K562 (cell line): Measurements from ENCODE around the gene RAB31. TPM values are rescaled to one million over a fixed set of nuclear protein-coding genes. Genes with fewer than 3 reads are reported as not detected.
A peak's percentile ranks its signal among the peaks of the same experiment; 100 is the strongest.

Experiments used
- BHLHE40 ChIP-seq: IDR thresholded peaks from 2 replicates; pipeline ENCODE4 v1.6.1; 2011; ENCODE audit warnings: low read length, improper control_type of control experiment
- BRF2 ChIP-seq: IDR thresholded peaks from 3 replicates; pipeline ENCODE4 v1.6.1; 2011; ENCODE audit warnings: borderline replicate concordance, mild to moderate bottlenecking; ENCODE audit not compliant: insufficient read length, insufficient read depth
- NR4A1 ChIP-seq, 2 experiments: fragments of 250-450 bp in 1 of 2; fragments of 450-650 bp in 1 of 2; sonication (Bioruptor Pico) in 1 of 2; IDR thresholded peaks; 2 replicates each; pipeline versions ENCODE4 v1.4.0 to v1.6.1; 2016 to 2020; ENCODE audit warnings: mild to moderate bottlenecking in 2 of 2, missing compliant biosample characterization in 1 of 2, missing genetic modification characterization in 1 of 2, moderate library complexity in 1 of 2
- REST ChIP-seq, 2 experiments: fragments of 450-650 bp; formaldehyde crosslinking in 1 of 2; IDR thresholded peaks; 2 replicates each; pipeline versions ENCODE4 v1.4.0 to v1.6.1; 2014 to 2020; ENCODE audit warnings: mild to moderate bottlenecking in 2 of 2, borderline replicate concordance in 1 of 2, low read depth in 1 of 2
- TBP ChIP-seq: optimal IDR thresholded peaks from 2 replicates; pipeline ENCODE3; 2011; ENCODE audit warnings: low read depth, low read length, improper control_type of control experiment
- ZNF384 ChIP-seq: IDR thresholded peaks from 2 replicates; pipeline ENCODE4 v1.6.1; 2012; ENCODE audit warnings: low read depth, low read length, improper control_type of control experiment
- ZNF518B ChIP-seq: fragments of 250-450 bp; sonication (Bioruptor Pico); IDR thresholded peaks from 2 replicates; pipeline ENCODE4 v1.5.0; 2021; ENCODE audit warnings: mild to moderate bottlenecking, moderate library complexity
- polyA plus RNA-seq, 8 experiments: library from polyadenylated mRNA; depleted of rRNA in 4 of 8; stranded (reverse) in 5 of 8; unstranded in 3 of 8; fragments of >200 nt; fragmentation: Nextera tagmentation in 2 of 8; fragmentation: Illumina TruSeq in 1 of 8; extraction: Ambion mirVana in 2 of 8; extraction: Trizol in 1 of 8; gene quantifications; 2 replicates each; pipeline versions ENCODE4 v1.2.1 to v1.2.3, GENCODE V29; 2011 to 2014; ENCODE audit warnings: inconsistent platforms in 1 of 8, missing spikeins in 1 of 8
- total RNA-seq, 7 experiments: library from RNA; depleted of rRNA in 6 of 7; stranded (reverse); fragments of >200 nt in 6 of 7; fragmentation: Illumina TruSeq in 2 of 7; extraction: Trizol in 2 of 7; gene quantifications; 2 replicates each; pipeline versions ENCODE4 v1.2.1 to v1.2.3, GENCODE V29; 2011 to 2021; ENCODE audit warnings: low replicate concordance in 1 of 7
- TF ChIP-seq, protein P1 (sequence below): sonication (generic); formaldehyde crosslinking; IDR thresholded peaks from 2 replicates; pipeline ENCODE4 v1.8.1; 2023; ENCODE audit warnings: mild to moderate bottlenecking, missing genetic modification reagents, moderate library complexity
- TF ChIP-seq, protein P2 (sequence below): fragments of 450-650 bp; formaldehyde crosslinking; conservative IDR thresholded peaks from 2 replicates; pipeline ENCODE4 v1.4.0; 2022; ENCODE audit warnings: mild to moderate bottlenecking, missing genetic modification characterization

Gene RAB31
- total and polyA plus RNA-seq, 9 of the 15 experiments (the other 6 are each of a cell fraction or from before 2014, with no cell fraction given) = 20.7 to 70.4 (median 41.3) TPM

DNA sequence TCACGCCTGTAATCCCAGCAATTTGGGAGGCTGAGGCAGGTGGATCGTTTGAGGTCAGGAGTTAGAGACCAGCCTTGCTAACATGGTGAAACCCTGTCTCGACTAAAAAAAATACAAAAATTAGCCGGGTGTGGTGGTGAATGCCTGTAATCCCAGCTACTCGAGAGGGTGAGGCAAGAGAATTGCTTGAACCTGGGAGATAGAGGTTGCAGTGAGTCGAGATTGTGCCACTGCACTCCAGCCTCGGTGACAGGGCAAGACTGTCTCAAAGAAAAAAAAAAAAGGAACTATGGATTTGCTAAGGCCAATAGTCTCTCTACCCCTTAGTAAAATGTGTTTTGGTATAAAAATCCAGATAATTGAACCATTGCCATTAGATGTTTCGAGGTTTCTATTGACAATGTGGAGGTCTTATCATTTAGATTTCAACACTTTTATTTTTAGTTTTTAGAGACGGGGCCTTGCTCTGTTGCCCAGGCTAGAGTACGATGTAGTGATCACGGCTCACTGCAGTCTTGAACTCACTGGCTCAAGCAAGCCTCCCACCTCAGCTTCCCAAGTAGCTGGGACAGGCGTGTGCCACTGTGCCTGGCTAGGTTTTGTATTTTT is 176.5 kb downstream of the RAB31 start (continued):
- TF ChIP-seq ZNF518B (CRISPR knock-in tag) = no peak
- TF ChIP-seq, protein P1, sequence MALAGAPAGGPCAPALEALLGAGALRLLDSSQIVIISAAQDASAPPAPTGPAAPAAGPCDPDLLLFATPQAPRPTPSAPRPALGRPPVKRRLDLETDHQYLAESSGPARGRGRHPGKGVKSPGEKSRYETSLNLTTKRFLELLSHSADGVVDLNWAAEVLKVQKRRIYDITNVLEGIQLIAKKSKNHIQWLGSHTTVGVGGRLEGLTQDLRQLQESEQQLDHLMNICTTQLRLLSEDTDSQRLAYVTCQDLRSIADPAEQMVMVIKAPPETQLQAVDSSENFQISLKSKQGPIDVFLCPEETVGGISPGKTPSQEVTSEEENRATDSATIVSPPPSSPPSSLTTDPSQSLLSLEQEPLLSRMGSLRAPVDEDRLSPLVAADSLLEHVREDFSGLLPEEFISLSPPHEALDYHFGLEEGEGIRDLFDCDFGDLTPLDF = no peak
- TF ChIP-seq, protein P2, sequence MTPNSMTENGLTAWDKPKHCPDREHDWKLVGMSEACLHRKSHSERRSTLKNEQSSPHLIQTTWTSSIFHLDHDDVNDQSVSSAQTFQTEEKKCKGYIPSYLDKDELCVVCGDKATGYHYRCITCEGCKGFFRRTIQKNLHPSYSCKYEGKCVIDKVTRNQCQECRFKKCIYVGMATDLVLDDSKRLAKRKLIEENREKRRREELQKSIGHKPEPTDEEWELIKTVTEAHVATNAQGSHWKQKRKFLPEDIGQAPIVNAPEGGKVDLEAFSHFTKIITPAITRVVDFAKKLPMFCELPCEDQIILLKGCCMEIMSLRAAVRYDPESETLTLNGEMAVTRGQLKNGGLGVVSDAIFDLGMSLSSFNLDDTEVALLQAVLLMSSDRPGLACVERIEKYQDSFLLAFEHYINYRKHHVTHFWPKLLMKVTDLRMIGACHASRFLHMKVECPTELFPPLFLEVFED = no peak
- no peak for TF ChIP-seq BHLHE40
- peak; percentile 5 for TF ChIP-seq TBP
- TF ChIP-seq ZNF384 = peak; percentile 47; the same call in 1 of the 2 replicates
- TF ChIP-seq REST (IDR thresholded peaks at IDR 0.05; ENCODE audit: borderline replicate concordance) = no peak
- no peak for TF ChIP-seq REST (CRISPR knock-in tag; IDR thresholded peaks at IDR 0.05; ENCODE audit: low read depth)
- no peak for TF ChIP-seq NR4A1 (CRISPR knock-in tag; IDR thresholded peaks at IDR 0.05)
- 0 out of 2 replicates have a peak, but pooled peaks have one; percentile 57 for TF ChIP-seq NR4A1 (tag; IDR thresholded peaks at IDR 0.05)
- TF ChIP-seq BRF2 = no peak
